NCI-H2107 (cell line): ENCODE data around the gene PTPRM.
A peak's percentile ranks its signal among the peaks of the same experiment; 100 is the strongest.

Experiments
- DNase-seq: peaks from one replicate; lab custom pipeline; 2025; lab: John Stamatoyannopoulos, UW

Gene PTPRM

GRCh38 chr18:7899078-7899477 lies 332.0 kb downstream of the PTPRM start:
- DNase-seq: no peak

GRCh38 chr18:7900091-7900490 lies 333.0 kb downstream of the PTPRM start:
- DNase-seq: no peak

- DNase-seq: no peak
Measured at GRCh38 chr18:7901657-7902056, 334.5 kb downstream of the PTPRM start.

GRCh38 chr18:7902399-7902839 lies 335.3 kb downstream of the PTPRM start:
- DNase-seq: no peak

- DNase-seq: no peak
Measured at GRCh38 chr18:7904529-7904928, 337.4 kb downstream of the PTPRM start.

- no peak for DNase-seq
Measured at GRCh38 chr18:7908681-7909299, 341.7 kb downstream of the PTPRM start.

GRCh38 chr18:7914834-7915670 lies 347.9 kb downstream of the PTPRM start:
- no peak for DNase-seq

GRCh38 chr18:7918701-7919100 lies 351.6 kb downstream of the PTPRM start:
- DNase-seq: no peak

GRCh38 chr18:7919565-7919964 lies 352.4 kb downstream of the PTPRM start:
- DNase-seq: no peak

- DNase-seq: no peak
Measured at GRCh38 chr18:7921938-7922587, 354.9 kb downstream of the PTPRM start.

- DNase-seq: no peak
Measured at GRCh38 chr18:7923105-7923504, 356.0 kb downstream of the PTPRM start.

- DNase-seq: no peak
Measured at GRCh38 chr18:7924616-7925015, 357.5 kb downstream of the PTPRM start.

- DNase-seq: no peak
Measured at GRCh38 chr18:7926526-7926925, 359.4 kb downstream of the PTPRM start.

- no peak for DNase-seq
Measured at GRCh38 chr18:7927119-7927518, 360.0 kb downstream of the PTPRM start.

- no peak for DNase-seq
Measured at GRCh38 chr18:7931763-7932162, 364.6 kb downstream of the PTPRM start.

- no peak for DNase-seq
Measured at GRCh38 chr18:7937268-7937667, 370.2 kb downstream of the PTPRM start.

GRCh38 chr18:7939521-7939920 lies 372.4 kb downstream of the PTPRM start:
- no peak for DNase-seq

GRCh38 chr18:7940379-7940778 lies 373.3 kb downstream of the PTPRM start:
- no peak for DNase-seq

GRCh38 chr18:7940971-7941370 lies 373.9 kb downstream of the PTPRM start:
- no peak for DNase-seq

- DNase-seq: peak; percentile 56
Measured at GRCh38 chr18:7941533-7941932, 374.4 kb downstream of the PTPRM start.

GRCh38 chr18:7945882-7946281 lies 378.8 kb downstream of the PTPRM start:
- DNase-seq: no peak

GRCh38 chr18:7946734-7947377 lies 379.7 kb downstream of the PTPRM start:
- peak; percentile 4 for DNase-seq
